Transverse colon (tissue), 4 donors: ENCODE data around the gene CDK4. TPM values are rescaled to one million over a fixed set of nuclear protein-coding genes. Genes with fewer than 3 reads are reported as not detected.

Experiments
- DNase-seq: peaks from one replicate; pipeline ENCODE4 v3.0.0-alpha.2; 2019
- H3K27ac ChIP-seq, 4 donors: fragments of 200-600 bp; sonication (generic); 2 replicates each; pipeline ENCODE4 v1.5.1; 2016 to 2018; ENCODE audit warnings: inconsistent platforms in 4 of 4
- H3K27me3 ChIP-seq: fragments of 200-600 bp; sonication (generic); 2 replicates; pipeline ENCODE4 v1.5.1; 2017; ENCODE audit warnings: inconsistent platforms
- H3K36me3 ChIP-seq, 4 donors: fragments of 200-600 bp; sonication (generic); 2 replicates each; pipeline ENCODE4 v1.5.1; 2017 to 2019; ENCODE audit warnings: inconsistent platforms in 4 of 4
- H3K4me1 ChIP-seq, 4 donors: fragments of 200-600 bp; sonication (generic); 2 replicates each; pipeline ENCODE4 v1.5.1; 2017 to 2020; ENCODE audit warnings: inconsistent platforms in 4 of 4
- H3K4me3 ChIP-seq, 4 donors: fragments of 200-600 bp; sonication (generic); 1 replicate in 1 of 4; 2 replicates in 3 of 4; pipeline versions ENCODE4 v1.5.1 to v1.6.1; 2017 to 2019; ENCODE audit warnings: inconsistent platforms in 4 of 4
- H3K9me3 ChIP-seq, 2 donors: fragments of 200-600 bp; sonication (generic); 2 replicates each; pipeline ENCODE4 v1.5.1; 2017 to 2019; ENCODE audit warnings: inconsistent platforms in 2 of 2
- EP300 ChIP-seq: sonication (generic); formaldehyde crosslinking; IDR thresholded peaks from one replicate; pipeline ENCODE4 v1.6.1; 2017; ENCODE audit warnings: antibody characterized with exemption, low read depth
- POLR2A ChIP-seq: fragments of 450-650 bp; IDR thresholded peaks from one replicate; pipeline ENCODE4 v1.6.1; 2016; ENCODE audit warnings: antibody characterized with exemption, mild to moderate bottlenecking, moderate library complexity
- POLR2AphosphoS5 ChIP-seq, 3 donors: sonication (generic); formaldehyde crosslinking; IDR thresholded peaks; one replicate each; pipeline ENCODE4 v1.6.1; 2016; ENCODE audit warnings: antibody characterized with exemption in 3 of 3
- WGBS, 2 donors: methylation state at CpG; one replicate each; pipeline ENCODE4 v1.1.5; 2018; ENCODE audit warnings: low coverage in 1 of 2; 5-methylcytosine and 5-hydroxymethylcytosine counted together
- in situ Hi-C, 4 donors: fragments of 200-750 bp; cut with MboI; loops; one replicate each; pipeline versions ENCODE4 v1.15.0 to v1.15.1; 2017; ENCODE audit warnings: low sequenced_read_pairs in 3 of 4, low pct_ligation_motif_present in 1 of 4, low pct_unique_long_range_greater_than_20kb in 1 of 4
- intact Hi-C: fragments of 100-400 bp; cut with DNase I; formaldehyde crosslinking; loops from one replicate; pipeline ENCODE4 v1.15.1; 2023; ENCODE audit warnings: low total_unique reads
- total RNA-seq, 4 donors: library from RNA; depleted of rRNA; stranded (reverse); fragments of >200 nt; gene quantifications; one replicate each; pipeline ENCODE4 v1.1.0, GENCODE V29; 2016
- TF ChIP-seq, protein P1 (sequence below), 5 experiments: fragments of 200-600 bp in 3 of 5; fragments of 450-650 bp in 2 of 5; sonication (generic) in 3 of 5; IDR thresholded peaks; 1 replicate in 2 of 5; 2 replicates in 3 of 5; pipeline ENCODE4 v1.5.1; 2016 to 2017; ENCODE audit warnings: antibody characterized with exemption in 5 of 5, inconsistent platforms in 3 of 5, mild to moderate bottlenecking in 2 of 5, moderate library complexity in 1 of 5

Gene CDK4
- total RNA-seq, 4 donors from 2014 or later, result 20.9 to 194 (median 47.8) TPM

DNA sequence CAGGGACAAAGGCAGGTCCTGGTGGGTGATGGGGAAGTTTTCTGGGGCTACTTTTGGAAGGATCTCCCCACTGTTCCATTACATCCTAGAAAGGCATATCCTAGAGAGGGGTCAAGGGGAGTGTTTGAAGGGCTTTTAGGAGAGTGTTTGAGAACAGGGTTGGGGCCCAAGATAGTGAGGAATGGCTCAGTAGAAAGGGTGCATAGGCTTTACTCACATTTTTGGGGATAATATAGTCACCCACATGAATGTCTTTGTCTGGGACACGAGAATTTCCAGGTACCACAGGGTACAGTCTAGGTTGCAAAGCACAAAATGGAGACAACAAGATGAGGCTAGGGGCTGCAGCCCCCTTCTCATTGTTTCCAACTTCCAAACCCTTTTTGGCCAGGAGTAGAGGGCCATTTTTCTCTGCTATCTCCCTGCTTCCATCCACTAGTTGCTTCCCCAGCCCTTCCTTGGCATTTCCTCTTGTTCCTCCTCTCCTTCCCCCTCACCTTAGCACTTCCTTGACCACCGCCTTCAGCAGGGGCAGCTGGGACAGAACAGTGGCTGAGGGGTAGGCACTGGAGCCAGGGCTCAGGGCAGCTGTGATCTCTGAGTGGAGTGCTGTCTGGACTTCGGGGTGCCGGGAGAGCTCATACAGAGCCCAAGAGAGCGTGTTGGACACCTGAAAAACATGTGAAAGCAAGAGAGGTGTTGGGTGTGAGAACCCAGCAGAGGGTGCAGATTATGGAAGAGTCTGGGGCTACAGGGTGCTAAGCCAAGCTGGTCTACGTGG, 12.0 kb upstream of the CDK4 start:
- no peak for DNase-seq
- no peaks in the 10 kb centered on the region for H3K9me3 ChIP-seq
- H3K4me3 ChIP-seq, result no peak overlapping the region
- H3K36me3 ChIP-seq, result no peaks in the 10 kb centered on the region
- 83 to 93% methylated on average over 3 to 6 of the region's 6 CpGs for WGBS, 2 donors
- TF ChIP-seq EP300 (no peak), POLR2AphosphoS5 (IDR thresholded peaks at IDR 0.05) (no peak), POLR2A (no peak)
- TF ChIP-seq, protein P1, sequence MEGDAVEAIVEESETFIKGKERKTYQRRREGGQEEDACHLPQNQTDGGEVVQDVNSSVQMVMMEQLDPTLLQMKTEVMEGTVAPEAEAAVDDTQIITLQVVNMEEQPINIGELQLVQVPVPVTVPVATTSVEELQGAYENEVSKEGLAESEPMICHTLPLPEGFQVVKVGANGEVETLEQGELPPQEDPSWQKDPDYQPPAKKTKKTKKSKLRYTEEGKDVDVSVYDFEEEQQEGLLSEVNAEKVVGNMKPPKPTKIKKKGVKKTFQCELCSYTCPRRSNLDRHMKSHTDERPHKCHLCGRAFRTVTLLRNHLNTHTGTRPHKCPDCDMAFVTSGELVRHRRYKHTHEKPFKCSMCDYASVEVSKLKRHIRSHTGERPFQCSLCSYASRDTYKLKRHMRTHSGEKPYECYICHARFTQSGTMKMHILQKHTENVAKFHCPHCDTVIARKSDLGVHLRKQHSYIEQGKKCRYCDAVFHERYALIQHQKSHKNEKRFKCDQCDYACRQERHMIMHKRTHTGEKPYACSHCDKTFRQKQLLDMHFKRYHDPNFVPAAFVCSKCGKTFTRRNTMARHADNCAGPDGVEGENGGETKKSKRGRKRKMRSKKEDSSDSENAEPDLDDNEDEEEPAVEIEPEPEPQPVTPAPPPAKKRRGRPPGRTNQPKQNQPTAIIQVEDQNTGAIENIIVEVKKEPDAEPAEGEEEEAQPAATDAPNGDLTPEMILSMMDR (IDR thresholded peaks at IDR 0.05), result no peak
- in situ Hi-C loops, result no loop called here
- H3K27ac ChIP-seq, result no peak overlapping the region
- intact Hi-C loops, result no loop called here
- H3K27me3 ChIP-seq, result peaks cover 43% of the 10 kb centered on the region
- peaks cover 9 to 31% (median 30%) of the 10 kb centered on the region in 4 donors for H3K4me1 ChIP-seq

DNA sequence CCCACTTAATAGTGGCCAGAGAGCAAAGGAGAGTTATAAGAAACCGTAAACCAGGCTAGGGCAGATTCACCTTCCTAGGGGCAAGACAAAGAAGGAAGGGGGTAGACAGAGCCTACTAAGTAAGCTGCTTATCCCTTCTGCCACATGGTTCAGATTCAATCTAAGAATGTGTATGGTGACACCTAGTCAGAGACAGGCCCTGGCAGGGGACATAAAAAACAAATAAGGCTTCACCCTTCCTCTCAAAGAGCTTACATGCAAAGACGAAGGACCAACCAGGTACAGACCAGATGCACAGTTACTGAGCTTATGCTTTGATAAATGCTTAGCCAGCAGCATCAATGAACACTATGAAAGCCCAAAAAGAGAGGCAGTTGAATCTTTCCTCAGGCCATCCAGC, 10.4 kb upstream of the CDK4 start:
- TF ChIP-seq POLR2AphosphoS5 (IDR thresholded peaks at IDR 0.05), result no peak
- no peak for TF ChIP-seq EP300
- no peak for TF ChIP-seq POLR2A
- TF ChIP-seq, protein P1 (IDR thresholded peaks at IDR 0.05), result no peak
- H3K27ac ChIP-seq, result no peak overlapping the region
- H3K4me3 ChIP-seq, result no peak overlapping the region
- WGBS, 2 donors, result 88 to 92% methylated on average over 2 of the region's 2 CpGs
- intact Hi-C loops, result no loop called here
- H3K9me3 ChIP-seq, result no peaks in the 10 kb centered on the region
- DNase-seq, result no peak
- peaks cover 0 to 5% (median 0%) of the 10 kb centered on the region in 4 donors for H3K36me3 ChIP-seq
- H3K27me3 ChIP-seq, result peaks cover 42% of the 10 kb centered on the region
- peaks cover 9 to 31% (median 30%) of the 10 kb centered on the region in 4 donors for H3K4me1 ChIP-seq
- in situ Hi-C loops, result no loop called here

DNA sequence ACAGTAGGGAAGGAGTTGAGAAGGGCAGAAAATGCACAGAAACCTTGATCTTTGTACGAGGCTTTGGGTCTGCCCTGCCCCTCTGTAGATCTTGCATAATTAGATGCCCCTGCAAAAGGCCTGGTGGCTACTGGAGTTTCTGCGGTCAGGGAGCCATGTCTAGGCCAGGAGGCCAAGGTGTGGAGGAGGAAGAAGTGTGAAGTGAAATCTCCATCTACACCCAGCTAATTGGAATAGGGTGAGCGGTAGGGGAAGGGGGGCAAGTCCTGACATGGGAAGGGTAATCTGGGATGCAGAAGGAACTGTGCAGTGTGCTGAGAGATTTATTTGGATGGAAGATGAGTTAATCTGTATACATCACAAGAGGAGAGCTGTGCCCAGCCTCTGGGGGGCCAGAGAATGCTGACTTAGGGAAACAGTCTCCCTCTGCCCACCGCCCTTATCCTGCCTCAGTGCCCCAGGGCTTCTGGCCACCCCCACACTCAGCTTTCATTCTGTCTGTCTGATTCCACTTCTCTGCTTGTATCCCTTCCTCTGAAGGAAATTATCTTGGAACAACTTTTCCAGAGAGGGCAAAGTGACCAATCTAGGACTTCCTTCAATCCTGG, 9.4 kb upstream of the CDK4 start:
- no peak for DNase-seq
- H3K4me3 ChIP-seq, result no peak overlapping the region
- 96 to 100% methylated on average over 1 to 4 of the region's 4 CpGs for WGBS, 2 donors
- TF ChIP-seq POLR2AphosphoS5 (IDR thresholded peaks at IDR 0.05) (no peak), EP300 (no peak), POLR2A (no peak)
- TF ChIP-seq, protein P1 (IDR thresholded peaks at IDR 0.05), result no peak
- intact Hi-C loops (no loop called here), in situ Hi-C loops (no loop called here)
- H3K4me1 ChIP-seq, result peaks cover 9 to 28% (median 27%) of the 10 kb centered on the region in 4 donors
- no peak overlapping the region for H3K27ac ChIP-seq
- peaks cover 0 to 5% (median 0%) of the 10 kb centered on the region in 4 donors for H3K36me3 ChIP-seq
- no peaks in the 10 kb centered on the region for H3K9me3 ChIP-seq
- H3K27me3 ChIP-seq, result peaks cover 32% of the 10 kb centered on the region

DNA sequence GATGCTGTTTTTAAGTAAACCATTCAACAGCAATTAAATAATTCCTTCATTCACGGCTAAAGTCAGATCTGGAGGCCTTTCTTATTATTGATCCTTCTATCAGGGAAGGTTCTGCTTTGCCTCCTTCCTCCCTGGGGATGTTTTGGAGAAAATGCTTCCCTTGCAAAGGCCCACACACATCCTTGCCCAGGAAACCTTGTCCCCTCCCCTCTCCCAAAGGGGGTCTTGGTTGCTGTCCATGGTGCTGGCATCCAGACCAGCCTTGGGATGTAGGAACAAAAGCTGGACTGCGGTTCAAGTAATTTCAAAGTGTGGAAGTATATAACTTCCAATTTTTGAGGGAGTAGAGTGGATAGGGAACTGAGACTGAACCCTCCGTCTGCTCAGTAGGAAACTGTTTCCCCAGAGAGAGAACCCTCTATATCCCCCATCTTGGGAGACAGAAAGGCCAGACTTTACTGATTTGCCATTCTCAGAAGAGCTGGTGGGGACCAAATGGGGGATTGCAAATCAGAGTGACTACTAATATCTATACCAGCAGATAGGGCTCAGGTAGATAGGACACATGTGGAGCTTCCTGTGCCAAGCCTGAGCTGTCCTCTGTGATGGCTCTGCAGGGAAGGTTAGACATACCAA, 8.4 kb upstream of the CDK4 start:
- H3K36me3 ChIP-seq, result peaks cover 0 to 5% (median 0%) of the 10 kb centered on the region in 4 donors
- no peak overlapping the region for H3K4me3 ChIP-seq
- peaks cover 22% of the 10 kb centered on the region for H3K27me3 ChIP-seq
- WGBS, 2 donors, result 89% methylated on average over 3 of the region's 3 CpGs; no CpG with 5 or more reads in 1 of the 2 donors
- H3K4me1 ChIP-seq, result peaks cover 5 to 26% (median 24%) of the 10 kb centered on the region in 4 donors
- H3K27ac ChIP-seq, result no peak overlapping the region
- intact Hi-C loops (no loop called here), in situ Hi-C loops (no loop called here)
- DNase-seq, result no peak
- no peaks in the 10 kb centered on the region for H3K9me3 ChIP-seq
- TF ChIP-seq, protein P1 (IDR thresholded peaks at IDR 0.05), result no peak
- TF ChIP-seq POLR2AphosphoS5 (IDR thresholded peaks at IDR 0.05) (no peak), EP300 (no peak), POLR2A (no peak)
